ENCODE measurements around the gene DCANP1.

The DCANP1 gene

DNA sequence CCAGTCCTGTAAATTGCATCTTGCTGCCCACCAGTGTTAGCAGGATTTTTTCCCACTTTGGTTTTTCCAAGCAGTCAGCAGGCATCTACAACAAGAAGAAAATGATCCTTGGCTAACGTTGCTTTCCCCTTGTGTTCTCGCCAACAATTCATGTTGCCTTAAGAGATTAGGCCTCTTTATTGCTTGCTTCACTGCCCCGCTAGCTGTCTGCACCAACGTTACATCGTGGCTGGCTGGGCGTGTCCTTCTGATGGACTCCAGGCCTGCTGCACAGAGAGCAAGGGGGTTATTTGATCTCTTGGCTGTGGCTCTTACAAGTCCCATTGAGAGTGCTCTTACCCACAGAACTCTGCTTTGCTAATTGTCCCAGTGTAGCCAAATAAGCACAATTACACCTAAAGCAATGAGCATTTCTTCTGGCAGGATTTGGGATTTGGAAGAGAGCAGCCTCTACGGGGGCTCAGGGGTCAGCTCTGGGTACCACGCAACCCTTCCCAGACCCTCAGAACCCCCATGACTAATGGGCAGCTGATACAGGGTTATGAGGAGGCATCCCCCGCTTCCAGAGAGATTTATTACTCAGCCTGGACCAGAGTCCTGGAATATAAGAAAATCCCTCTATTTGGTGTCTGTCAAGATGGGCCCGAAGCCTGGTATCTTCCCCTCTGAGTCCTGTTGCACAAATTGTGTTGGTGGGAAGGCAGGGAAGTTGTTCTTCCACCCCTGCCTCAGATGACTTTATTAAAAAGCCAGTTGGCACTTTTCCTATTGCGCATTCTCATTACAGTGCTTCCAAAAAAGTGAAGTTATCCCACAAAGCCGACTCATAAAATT, 17.6 kb downstream of the DCANP1 start:
- no peak overlapping the region for H3K4me3 ChIP-seq (ENCODE audit: low read depth, low read length)
- TF ChIP-seq, protein P1, sequence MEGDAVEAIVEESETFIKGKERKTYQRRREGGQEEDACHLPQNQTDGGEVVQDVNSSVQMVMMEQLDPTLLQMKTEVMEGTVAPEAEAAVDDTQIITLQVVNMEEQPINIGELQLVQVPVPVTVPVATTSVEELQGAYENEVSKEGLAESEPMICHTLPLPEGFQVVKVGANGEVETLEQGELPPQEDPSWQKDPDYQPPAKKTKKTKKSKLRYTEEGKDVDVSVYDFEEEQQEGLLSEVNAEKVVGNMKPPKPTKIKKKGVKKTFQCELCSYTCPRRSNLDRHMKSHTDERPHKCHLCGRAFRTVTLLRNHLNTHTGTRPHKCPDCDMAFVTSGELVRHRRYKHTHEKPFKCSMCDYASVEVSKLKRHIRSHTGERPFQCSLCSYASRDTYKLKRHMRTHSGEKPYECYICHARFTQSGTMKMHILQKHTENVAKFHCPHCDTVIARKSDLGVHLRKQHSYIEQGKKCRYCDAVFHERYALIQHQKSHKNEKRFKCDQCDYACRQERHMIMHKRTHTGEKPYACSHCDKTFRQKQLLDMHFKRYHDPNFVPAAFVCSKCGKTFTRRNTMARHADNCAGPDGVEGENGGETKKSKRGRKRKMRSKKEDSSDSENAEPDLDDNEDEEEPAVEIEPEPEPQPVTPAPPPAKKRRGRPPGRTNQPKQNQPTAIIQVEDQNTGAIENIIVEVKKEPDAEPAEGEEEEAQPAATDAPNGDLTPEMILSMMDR (IDR thresholded peaks at IDR 0.05; ENCODE audit: borderline replicate concordance, insufficient read depth, low read depth, low read length) = no peak

DNA sequence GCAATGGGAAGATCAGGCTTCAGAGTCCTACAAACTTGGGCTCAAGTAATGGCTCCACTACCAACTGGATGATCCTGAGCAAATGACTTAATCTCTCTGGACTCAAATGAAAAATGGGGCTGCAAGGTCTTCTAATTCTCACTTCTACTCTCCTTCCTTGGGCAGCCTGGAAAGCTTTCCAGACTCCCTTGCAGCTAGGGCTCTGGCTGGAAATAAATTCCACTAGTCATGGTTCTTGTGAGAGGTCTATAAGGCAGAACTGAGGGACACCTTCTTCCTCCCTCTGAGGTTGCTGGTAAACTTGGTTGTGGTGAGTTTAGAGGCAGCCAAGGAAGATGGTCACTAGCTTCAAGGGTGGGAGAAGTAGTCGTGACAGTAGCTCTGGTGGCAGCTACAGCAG, 18.6 kb downstream of the DCANP1 start:
- TF ChIP-seq, protein P1 (IDR thresholded peaks at IDR 0.05; ENCODE audit: borderline replicate concordance, insufficient read depth, low read depth, low read length) = no peak
- H3K4me3 ChIP-seq (ENCODE audit: low read depth, low read length) = no peak overlapping the region

- no peak overlapping the region for H3K4me3 ChIP-seq (ENCODE audit: low read depth, low read length)
- TF ChIP-seq, protein P1 (IDR thresholded peaks at IDR 0.05; ENCODE audit: borderline replicate concordance, insufficient read depth, low read depth, low read length) = peak; percentile 70; the same call in 1 of the 2 replicates
These were observed 20.8 kb downstream of the DCANP1 start for GRCh38 chr5:135426102-135427082.

GRCh38 chr5:135425641-135426040, 21.5 kb downstream of the DCANP1 start:
- no peak overlapping the region for H3K4me3 ChIP-seq (ENCODE audit: low read depth, low read length)
- TF ChIP-seq, protein P1 (IDR thresholded peaks at IDR 0.05; ENCODE audit: borderline replicate concordance, insufficient read depth, low read depth, low read length) = no peak

DNA sequence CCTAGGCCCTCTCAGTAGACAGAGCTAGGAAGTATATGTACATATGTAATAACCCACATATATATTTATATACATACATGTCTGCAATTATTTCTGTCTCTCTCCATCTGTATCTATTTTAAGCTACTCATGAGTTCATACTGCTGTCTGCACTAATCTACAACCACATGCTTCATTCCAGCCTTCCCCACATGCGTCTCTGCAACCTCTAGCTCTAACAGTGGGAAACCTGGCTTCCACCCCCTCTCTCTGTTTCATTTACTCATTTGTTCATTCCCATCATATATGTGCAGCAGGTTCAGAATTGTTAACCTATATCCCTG, 23.3 kb downstream of the DCANP1 start:
- TF ChIP-seq, protein P1 (IDR thresholded peaks at IDR 0.05; ENCODE audit: borderline replicate concordance, insufficient read depth, low read depth, low read length) = no peak
- no peak overlapping the region for H3K4me3 ChIP-seq (ENCODE audit: low read depth, low read length)

DNA sequence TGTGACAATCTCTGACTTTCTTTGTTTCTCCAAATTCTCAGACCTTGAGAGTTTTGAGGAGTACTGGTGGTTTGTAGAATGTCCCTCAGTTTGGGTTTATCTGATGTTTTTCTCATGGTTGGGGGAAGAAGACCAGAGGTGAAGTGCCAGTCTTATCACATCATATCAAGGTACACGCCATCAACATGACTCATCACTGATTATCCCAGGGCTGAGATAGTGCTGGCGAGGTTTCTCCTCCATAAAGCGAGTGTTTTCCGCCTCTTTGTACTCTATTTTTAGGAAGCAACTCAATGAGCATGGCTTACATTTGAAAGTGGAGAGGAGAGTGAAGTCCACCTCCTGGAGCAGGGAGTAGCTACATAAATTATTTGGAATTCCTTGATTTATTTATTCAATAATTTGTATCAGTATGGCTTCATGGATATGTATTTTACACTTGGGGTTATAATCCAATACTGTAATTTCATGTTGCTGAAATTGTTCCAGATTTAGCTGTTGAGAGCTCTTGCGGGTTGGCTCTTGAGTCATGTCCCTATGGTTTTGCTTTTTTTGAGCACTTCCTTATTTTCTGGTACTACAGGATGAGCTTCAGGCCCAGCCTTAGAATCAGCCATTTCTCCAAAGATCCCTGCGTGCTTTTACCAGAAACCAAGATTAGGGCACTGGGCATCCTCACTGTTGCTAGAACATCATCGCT, 23.9 kb downstream of the DCANP1 start:
- TF ChIP-seq, protein P1 (IDR thresholded peaks at IDR 0.05; ENCODE audit: borderline replicate concordance, insufficient read depth, low read depth, low read length) = no peak
- H3K4me3 ChIP-seq (ENCODE audit: low read depth, low read length) = no peak overlapping the region

All from GM12875 (cell line).